Retina (tissue), 1 donor: ENCODE results near the gene GJD2.

Source experiments
- DNase-seq: peaks from one replicate; pipeline ENCODE4 v3.0.0-alpha.2; 2016

Gene GJD2

GRCh38 chr15:34721802-34722438, 32.9 kb downstream of the GJD2 start:
- peak; percentile 88 for DNase-seq

- DNase-seq: no peak
Observed at GRCh38 chr15:34721157-34721801, 33.5 kb downstream of the GJD2 start.

- DNase-seq: no peak
Observed at GRCh38 chr15:34719695-34720094, 35.1 kb downstream of the GJD2 start.

GRCh38 chr15:34718681-34719665, 35.8 kb downstream of the GJD2 start:
- no peak for DNase-seq

- no peak for DNase-seq
Observed at GRCh38 chr15:34717729-34718128, 37.1 kb downstream of the GJD2 start.

GRCh38 chr15:34716111-34716510, 38.7 kb downstream of the GJD2 start:
- no peak for DNase-seq

GRCh38 chr15:34714476-34715121, 40.2 kb downstream of the GJD2 start:
- no peak for DNase-seq

- DNase-seq: no peak
Observed at GRCh38 chr15:34713635-34714034, 41.2 kb downstream of the GJD2 start.

GRCh38 chr15:34709866-34710265, 44.9 kb downstream of the GJD2 start:
- DNase-seq: no peak

GRCh38 chr15:34708422-34708821, 46.4 kb downstream of the GJD2 start:
- peak; percentile 46 for DNase-seq

GRCh38 chr15:34701536-34701935, 53.3 kb downstream of the GJD2 start:
- peak; percentile 58 for DNase-seq
